ENCODE data around the gene CFAP43.

The CFAP43 gene

DNA sequence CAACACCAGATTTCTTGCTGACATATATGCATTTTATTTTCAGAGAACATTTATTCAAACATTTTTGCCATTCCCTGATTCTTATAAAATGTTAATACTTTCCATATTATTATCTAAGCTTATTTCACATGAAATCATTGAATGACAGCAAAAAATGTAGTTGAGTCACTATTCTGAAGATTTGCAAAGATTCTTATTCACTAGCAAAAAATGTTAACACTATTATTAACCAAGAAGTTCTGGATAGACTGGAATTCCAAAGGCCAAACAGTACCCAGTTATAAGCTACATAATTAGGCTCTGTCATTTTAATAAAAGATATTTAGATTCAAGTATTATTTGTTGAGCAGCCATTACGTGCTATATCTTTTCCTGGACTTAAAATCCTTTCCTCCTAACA, 41.1 kb upstream of the CFAP43 start:
- H3K36me3 ChIP-seq = peaks cover 0 to 15% (median 4%) of the 10 kb centered on the region in 11 experiments; a peak in 19 of 22 replicates

DNA sequence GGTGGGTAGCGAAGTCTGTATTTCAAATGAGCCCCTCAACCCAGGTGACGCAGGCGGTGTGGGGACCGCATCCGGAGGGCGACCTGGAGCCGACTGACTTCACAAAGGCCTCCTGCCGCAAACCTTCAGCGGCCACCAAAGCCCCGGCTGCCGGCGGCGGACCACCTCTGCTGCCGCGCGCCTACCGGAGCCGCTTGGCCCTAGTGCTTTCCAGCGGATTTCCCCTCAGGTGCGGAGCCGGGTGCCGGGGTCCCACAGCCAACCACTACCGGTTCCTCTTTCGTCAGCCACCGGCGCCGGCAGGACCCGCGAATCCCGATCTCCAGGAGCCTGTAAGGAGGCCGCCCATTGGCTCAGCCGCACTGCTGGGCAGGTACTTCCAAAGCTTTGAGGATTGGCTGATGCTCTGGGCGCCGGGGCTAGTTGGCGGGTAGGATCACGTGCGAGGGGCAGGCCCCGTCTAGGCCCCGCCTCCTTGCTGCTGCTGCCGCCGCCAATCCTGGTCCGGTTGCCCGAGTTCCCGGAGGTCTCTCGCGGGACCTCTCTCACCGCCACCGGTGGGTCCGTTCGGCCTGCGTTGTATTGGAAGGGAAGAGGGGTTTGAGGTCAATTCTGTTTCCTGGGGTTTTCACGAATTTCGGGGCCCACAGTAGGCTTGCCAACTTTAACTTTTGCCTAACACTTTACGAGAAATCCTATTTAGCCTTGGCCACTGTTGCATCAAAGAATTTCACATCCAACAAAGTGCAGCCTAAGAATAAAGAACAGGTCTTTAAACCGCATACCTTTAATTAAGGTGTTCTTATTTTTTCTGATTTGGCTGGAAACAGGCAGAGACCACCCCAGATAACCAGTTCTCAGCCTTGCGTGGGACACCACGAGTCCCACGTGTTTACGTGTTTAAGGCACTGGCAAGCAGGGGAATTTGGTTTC, 36.8 kb upstream of the CFAP43 start, which contains the start of gene GSTO2:
Gene GSTO2 (plus strand): TSS at position 472 of the 933 bp plus-strand sequence. CDS start 5,732 bp downstream, outside the sequence.
- Histone ChIP-seq H3K27me3 (peaks cover 2 to 9% (median 5%) of the 10 kb centered on the region in 11 experiments; a peak in 21 of 22 replicates), H3K27ac (peak within 1 kb of the TSS; percentile 39 to 87 (median 79); a peak in 21 of 22 replicates), H3K4me3 (peak within 1 kb of the TSS; percentile 55 to 85 (median 75)), H3K9me3 (replicated peaks in 1 of 11) (peaks cover 0 to 9% (median 0%) of the 10 kb centered on the region in 11 experiments; a peak in 6 of 22 replicates), H3K36me3 (peaks cover 41 to 58% (median 47%) of the 10 kb centered on the region in 11 experiments), H4K20me1 (peaks cover 0 to 44% (median 27%) of the 10 kb centered on the region in 11 experiments; a peak in 14 of 22 replicates), H3K4me1 (peaks cover 8 to 24% (median 18%) of the 10 kb centered on the region in 10 experiments; a peak in 19 of 20 replicates), H3K9ac (peak within 1 kb of the TSS; percentile 72 to 86 (median 81)), H3K4me2 (peak within 1 kb of the TSS; percentile 62 to 89 (median 78))
- no peak for TF ChIP-seq Cebpa-rat (IDR thresholded peaks at IDR 0.05)

More for the DNA sequence above, 41.1 kb upstream of the CFAP43 start:
- Histone ChIP-seq H3K4me2 (no peak overlapping the region), H3K27ac (no peak overlapping the region), H4K20me1 (peaks cover 0 to under 1% (median 0%) of the 10 kb centered on the region in 11 experiments; a peak in 2 of 22 replicates), H3K4me3 (no peak overlapping the region), H3K4me1 (peaks cover 6 to 18% (median 14%) of the 10 kb centered on the region in 10 experiments; a peak in 19 of 20 replicates), H3K27me3 (peaks cover 18 to 32% (median 27%) of the 10 kb centered on the region in 11 experiments), H3K9me3 (replicated peaks in 1 of 11) (peaks cover 0 to 9% (median 0%) of the 10 kb centered on the region in 11 experiments; a peak in 6 of 22 replicates), H3K9ac (no peak overlapping the region)
- no peak for TF ChIP-seq Cebpa-rat (IDR thresholded peaks at IDR 0.05)

DNA sequence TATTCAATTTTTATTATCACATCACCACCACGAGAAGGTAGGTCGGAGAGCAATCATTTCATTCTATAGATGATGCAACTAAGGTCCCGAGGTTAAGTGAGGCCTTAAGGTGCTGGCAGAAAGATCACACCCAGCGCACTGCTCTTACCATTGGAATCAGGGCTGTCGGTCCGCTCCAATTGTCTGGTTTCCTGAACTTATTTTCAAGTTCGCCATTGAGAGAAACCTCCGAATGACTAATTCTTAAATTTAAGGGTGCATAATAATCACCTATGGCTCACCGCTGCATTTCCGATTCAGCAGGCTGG, 36.2 kb upstream of the CFAP43 start:
- peak overlapping the region; percentile 39 to 87 (median 79); a peak in 21 of 22 replicates for H3K27ac ChIP-seq

DNA sequence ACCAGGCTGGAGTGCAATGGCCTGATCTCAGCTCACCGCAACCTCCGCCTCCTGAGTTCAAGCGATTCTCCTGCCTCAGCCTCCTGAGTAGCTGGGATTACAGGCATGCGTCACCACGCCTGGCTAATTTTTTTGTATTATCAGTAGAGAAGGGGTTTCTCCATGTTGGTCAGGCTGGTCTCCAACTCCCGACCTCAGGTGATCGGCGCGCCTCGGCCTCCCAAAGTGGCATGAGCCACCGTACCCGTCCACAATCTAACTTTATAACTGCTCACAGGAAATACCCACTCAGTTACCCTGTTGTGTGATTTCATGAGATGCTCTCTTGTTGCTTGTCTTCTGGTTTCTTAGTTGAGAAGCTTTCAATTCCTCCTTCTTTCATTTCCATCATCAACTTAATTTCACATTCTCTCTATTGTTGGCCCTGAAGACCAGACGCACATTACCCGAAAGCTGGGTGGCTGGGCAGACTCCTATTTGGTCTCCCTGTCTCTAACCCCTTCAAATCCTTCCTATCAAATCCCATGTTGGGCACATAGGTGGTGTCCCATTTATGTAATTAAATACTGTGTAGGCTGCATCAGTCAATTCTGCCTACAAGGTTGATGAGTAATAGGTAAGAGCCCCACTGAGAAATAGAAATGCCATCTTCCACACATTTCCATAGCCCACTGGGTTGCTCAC, 35.7 kb upstream of the CFAP43 start:
- peak overlapping the region; percentile 62 to 89 (median 78) for H3K4me2 ChIP-seq
- H3K27ac ChIP-seq = peak overlapping the region in 9 of 11 experiments; percentile 78 to 87 (median 82); a peak in 15 of 22 replicates
- peaks cover 53 to 69% (median 58%) of the 10 kb centered on the region in 11 experiments for H3K36me3 ChIP-seq
- peaks cover 0 to 9% (median 0%) of the 10 kb centered on the region in 11 experiments; a peak in 6 of 22 replicates for H3K9me3 ChIP-seq (replicated peaks in 1 of 11)
- TF ChIP-seq Cebpa-rat (IDR thresholded peaks at IDR 0.05) = no peak
- peak overlapping the region; percentile 55 to 85 (median 75) for H3K4me3 ChIP-seq
- no peaks in the 10 kb centered on the region for H3K27me3 ChIP-seq
- peak overlapping the region in 9 of 11 experiments; percentile 73 to 86 (median 82); a peak in 14 of 22 replicates for H3K9ac ChIP-seq
- peaks cover 13 to 24% (median 18%) of the 10 kb centered on the region in 10 experiments; a peak in 19 of 20 replicates for H3K4me1 ChIP-seq
- H4K20me1 ChIP-seq = peaks cover 4 to 55% (median 37%) of the 10 kb centered on the region in 11 experiments; a peak in 17 of 22 replicates

More for the DNA sequence above, 36.2 kb upstream of the CFAP43 start:
- Histone ChIP-seq H3K36me3 (peaks cover 48 to 64% (median 53%) of the 10 kb centered on the region in 11 experiments), H3K4me3 (peak overlapping the region; percentile 55 to 85 (median 75)), H3K9me3 (replicated peaks in 1 of 11) (peaks cover 0 to 9% (median 0%) of the 10 kb centered on the region in 11 experiments; a peak in 6 of 22 replicates), H4K20me1 (peaks cover 2 to 50% (median 32%) of the 10 kb centered on the region in 11 experiments; a peak in 16 of 22 replicates), H3K4me2 (peak overlapping the region; percentile 62 to 89 (median 78)), H3K27me3 (peaks cover 0 to 3% (median 0%) of the 10 kb centered on the region in 11 experiments; a peak in 2 of 22 replicates), H3K9ac (peak overlapping the region; percentile 72 to 86 (median 81)), H3K4me1 (peaks cover 10 to 24% (median 18%) of the 10 kb centered on the region in 10 experiments; a peak in 19 of 20 replicates)
- no peak for TF ChIP-seq Cebpa-rat (IDR thresholded peaks at IDR 0.05)

DNA sequence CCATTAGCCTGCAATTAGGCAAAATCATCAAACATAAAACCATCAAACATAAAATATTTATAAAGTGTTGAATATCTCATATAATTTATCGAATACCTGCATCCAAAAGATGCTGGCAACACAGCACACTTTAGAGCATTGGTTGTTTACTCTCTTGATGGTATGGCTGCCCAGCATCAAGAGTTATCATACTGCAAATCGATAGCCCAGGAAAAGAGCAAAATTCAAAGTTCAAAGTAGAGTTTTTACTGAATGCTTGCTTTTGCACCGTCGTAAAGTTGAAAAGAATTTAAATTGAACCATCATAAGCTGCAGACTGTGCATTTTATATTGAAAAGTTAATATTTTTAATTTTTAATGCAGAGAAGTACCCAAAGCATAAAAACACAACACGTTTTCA, 32.6 kb upstream of the CFAP43 start:
- Histone ChIP-seq H3K4me2 (no peak overlapping the region), H3K27ac (no peak overlapping the region), H3K9ac (no peak overlapping the region), H3K4me1 (peaks cover 20 to 47% (median 37%) of the 10 kb centered on the region in 10 experiments), H3K36me3 (peaks cover 80 to 98% (median 88%) of the 10 kb centered on the region in 11 experiments), H3K4me3 (no peak overlapping the region), H3K9me3 (replicated peaks in 1 of 11) (peaks cover 0 to 7% (median 0%) of the 10 kb centered on the region in 11 experiments; a peak in 6 of 22 replicates), H4K20me1 (peaks cover 4 to 86% (median 67%) of the 10 kb centered on the region in 11 experiments; a peak in 17 of 22 replicates), H3K27me3 (no peaks in the 10 kb centered on the region)
- no peak for TF ChIP-seq Cebpa-rat (IDR thresholded peaks at IDR 0.05)

DNA sequence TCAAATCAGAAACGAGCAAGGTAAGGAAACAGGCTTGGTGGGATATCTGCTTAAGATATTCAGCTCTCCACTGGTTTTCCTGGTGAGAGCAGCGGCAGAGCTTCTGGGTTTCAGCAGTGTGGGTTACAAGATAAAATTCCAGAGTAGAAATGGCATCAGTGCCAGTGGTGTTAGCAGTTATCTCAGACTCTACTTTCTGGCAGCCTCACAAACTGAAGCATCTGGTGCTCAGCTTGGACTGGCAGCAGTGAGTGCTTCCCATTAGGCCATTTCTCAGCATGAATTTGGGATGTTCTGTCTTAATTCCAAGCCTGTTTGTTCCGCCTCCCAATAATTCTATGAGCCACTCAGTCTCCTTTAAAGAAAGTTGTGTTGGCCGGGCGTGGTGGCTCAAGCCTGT, 29.9 kb upstream of the CFAP43 start:
- Histone ChIP-seq H3K9me3 (replicated peaks in 1 of 11) (no peaks in the 10 kb centered on the region), H4K20me1 (peaks cover 4 to 100% (median 84%) of the 10 kb centered on the region in 11 experiments; a peak in 17 of 22 replicates), H3K27ac (no peak overlapping the region), H3K4me1 (peaks cover 5 to 65% (median 33%) of the 10 kb centered on the region in 10 experiments; a peak in 19 of 20 replicates), H3K9ac (no peak overlapping the region), H3K4me3 (no peak overlapping the region), H3K36me3 (peaks cover 89 to 100% (median 98%) of the 10 kb centered on the region in 11 experiments), H3K4me2 (peak overlapping the region in 2 of 11 experiments; percentile 92 to 93; a peak in 3 of 22 replicates), H3K27me3 (no peaks in the 10 kb centered on the region)
- TF ChIP-seq Cebpa-rat (IDR thresholded peaks at IDR 0.05) = no peak

DNA sequence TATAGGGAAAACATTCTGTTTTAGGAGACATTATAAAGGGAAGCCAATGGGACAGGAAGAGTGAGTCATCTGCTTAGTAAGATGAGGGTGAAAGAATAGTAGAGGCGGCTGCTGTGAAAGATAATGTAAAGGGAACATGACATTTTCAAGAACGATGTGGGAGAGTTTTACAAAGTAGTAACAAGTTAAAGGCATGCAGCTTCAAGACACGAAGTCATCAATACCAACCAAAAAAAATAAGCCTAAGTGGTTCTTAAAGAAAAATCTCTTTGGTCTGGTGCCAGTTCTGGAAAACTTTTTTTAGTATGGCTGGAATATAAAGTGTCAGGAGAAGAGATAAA, 28.6 kb upstream of the CFAP43 start:
- Histone ChIP-seq H3K9ac (peak overlapping the region in 4 of 11 experiments; percentile 6 to 46 (median 28); a peak in 4 of 22 replicates), H3K36me3 (peaks cover 78 to 94% (median 89%) of the 10 kb centered on the region in 11 experiments), H3K27ac (peak overlapping the region in 3 of 11 experiments; percentile 30 to 42 (median 30); a peak in 4 of 22 replicates), H3K9me3 (replicated peaks in 1 of 11) (no peaks in the 10 kb centered on the region), H3K4me3 (peak overlapping the region in 2 of 10 experiments; percentile 22 to 26; a peak in 2 of 20 replicates), H3K4me2 (peak overlapping the region in 7 of 11 experiments; percentile 24 to 93 (median 57); a peak in 14 of 22 replicates), H4K20me1 (peaks cover 15 to 100% (median 89%) of the 10 kb centered on the region in 11 experiments; a peak in 20 of 22 replicates), H3K27me3 (no peaks in the 10 kb centered on the region), H3K4me1 (peaks cover 18 to 73% (median 46%) of the 10 kb centered on the region in 10 experiments)
- no peak for TF ChIP-seq Cebpa-rat (IDR thresholded peaks at IDR 0.05)
